ENCODE data around the gene INPP5A. TPM values are rescaled to one million over a fixed set of nuclear protein-coding genes. Genes with fewer than 3 reads are reported as not detected.

INPP5A gene
- total and polyA plus RNA-seq, 2 of the 13 experiments (the other 11 are each of a cell fraction or from before 2014, with no cell fraction given), result 17.5 to 37.9 TPM

GRCh38 chr10:132675031-132675740, 137.6 kb downstream of the INPP5A start (continued):
- TF ChIP-seq ATF7-NPFF (CRISPR knock-in tag; IDR thresholded peaks at IDR 0.05; ENCODE audit: low read depth) (no peak), BHLHE40 (IDR thresholded peaks at IDR 0.05; ENCODE audit: low read length) (no peak), ZNF747 (CRISPR knock-in tag; IDR thresholded peaks at IDR 0.05; ENCODE audit: borderline replicate concordance) (no peak), ZNF501 (CRISPR knock-in tag; IDR thresholded peaks at IDR 0.05) (no peak)

DNA sequence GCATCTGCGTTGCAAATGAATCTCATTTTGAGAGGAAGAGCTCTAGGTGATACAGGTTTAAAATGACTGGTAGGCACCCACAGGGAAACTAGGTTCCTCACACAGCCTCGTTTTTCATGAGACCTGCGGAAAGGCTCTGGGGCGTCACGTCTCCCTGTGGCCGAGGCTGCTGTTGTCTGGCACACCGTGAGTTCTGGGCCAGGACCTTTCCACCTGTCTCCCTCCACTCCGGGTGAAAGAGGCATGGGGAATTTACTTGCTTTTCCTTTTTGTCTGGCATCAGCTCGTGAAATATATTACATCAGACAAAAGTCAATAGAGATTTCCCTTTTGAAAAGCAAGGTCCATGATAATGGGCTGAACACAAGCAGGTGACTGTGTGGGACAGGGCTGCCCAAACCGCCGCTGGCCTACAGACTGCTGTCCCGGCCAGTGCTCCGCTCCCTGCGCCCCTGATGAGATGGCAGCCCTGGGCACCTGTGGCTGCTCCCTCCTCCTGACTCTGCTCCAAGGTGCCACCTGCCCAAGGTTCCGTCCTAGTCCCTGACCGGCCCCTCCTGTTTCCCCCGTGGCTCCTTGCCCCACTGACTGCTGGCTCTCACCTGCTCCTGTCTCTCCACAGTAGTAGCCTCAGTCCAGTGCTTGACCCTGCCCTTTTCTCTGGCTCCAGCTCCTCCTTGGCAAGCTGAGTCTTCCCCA, 138.8 kb downstream of the INPP5A start:
- 76% methylated on average over 13 of the region's 17 CpGs for WGBS (ENCODE audit: low lambda C conversion rate)
- FAIRE-seq (no peak), DNase-seq (ENCODE audit: low spot score) (peak; percentile 7), ATAC-seq (peak; percentile 47)
- Histone ChIP-seq H3K4me2 (ENCODE audit: low read depth, low read length) (no peak overlapping the region), H3K9ac (ENCODE audit: insufficient read depth, low read depth, low read length) (no peak overlapping the region), H2AFZ (ENCODE audit: low read length) (no peak overlapping the region), H3K27me3 (ENCODE audit: control insufficient read depth in 1 of 2, insufficient read depth in 2 of 2, low read length in 2 of 2) (no peaks in the 10 kb centered on the region; a peak in 1 of 5 replicates), H3K4me3 (replicated peaks in 1 of 3; ENCODE audit: insufficient read depth in 1 of 3, low read depth in 2 of 3, low read length in 3 of 3) (no peak overlapping the region), H3K9me3 (ENCODE audit: low read length) (no peaks in the 10 kb centered on the region), H3K4me1 (ENCODE audit: insufficient read depth, low read length) (no peaks in the 10 kb centered on the region; the same call in 1 of the 2 replicates), H3K27ac (ENCODE audit: extremely low read length, insufficient read depth, low read length) (no peak overlapping the region), H4K20me1 (ENCODE audit: insufficient read depth, low read length) (no peaks in the 10 kb centered on the region), H3K79me2 (ENCODE audit: insufficient read depth, low read length) (no peaks in the 10 kb centered on the region), H3K36me3 (replicated peaks in 1 of 2; ENCODE audit: control insufficient read depth in 1 of 2, insufficient read depth in 2 of 2, low read length in 2 of 2) (no peaks in the 10 kb centered on the region; a peak in 1 of 5 replicates)
- in situ Hi-C loops (cut with HindIII; ENCODE audit: extremely low pct_ligation_motif_present, low pct_unique_long_range_greater_than_20kb), result no loop called here
- intact Hi-C loops (cut with micrococcal nuclease; ENCODE audit: unreplicated experiment), result no loop called here
- no TSS peak for BruUV-seq (replicated peaks)
- POLR2A ChIA-PET, result no interaction called here
- TF ChIP-seq FOXA1 (IDR thresholded peaks at IDR 0.05) (no peak), FOXA1 (CRISPR knock-in tag; IDR thresholded peaks at IDR 0.05) (0 out of 2 replicates have a peak, but pooled peaks have one; percentile 13), GRHL1 (CRISPR knock-in tag; conservative IDR thresholded peaks at IDR 0.05) (no peak), ATF4 (CRISPR knock-in tag; IDR thresholded peaks at IDR 0.05) (peak in 1 of 2 experiments; percentile 52; a peak in 1 of 4 replicates)
- CTCF ChIA-PET (ENCODE audit: low intra/inter-chr PET ratio, low total read pairs), result no interaction called here

Measured in HepG2 (cell line).